ENCODE results near the gene PRMT3. TPM values are rescaled to one million over a fixed set of nuclear protein-coding genes. Genes with fewer than 3 reads are reported as not detected.
A peak's percentile ranks its signal among the peaks of the same experiment; 100 is the strongest.
"Not testable (repeated sequence)": the region's sequence is repeated elsewhere in the genome, so short reads cannot be mapped to it uniquely, and the experiment has no call there.

The PRMT3 gene
- total RNA-seq, 4 donors from 2014 or later = 8.2 to 14.9 (median 12.9) TPM

DNA sequence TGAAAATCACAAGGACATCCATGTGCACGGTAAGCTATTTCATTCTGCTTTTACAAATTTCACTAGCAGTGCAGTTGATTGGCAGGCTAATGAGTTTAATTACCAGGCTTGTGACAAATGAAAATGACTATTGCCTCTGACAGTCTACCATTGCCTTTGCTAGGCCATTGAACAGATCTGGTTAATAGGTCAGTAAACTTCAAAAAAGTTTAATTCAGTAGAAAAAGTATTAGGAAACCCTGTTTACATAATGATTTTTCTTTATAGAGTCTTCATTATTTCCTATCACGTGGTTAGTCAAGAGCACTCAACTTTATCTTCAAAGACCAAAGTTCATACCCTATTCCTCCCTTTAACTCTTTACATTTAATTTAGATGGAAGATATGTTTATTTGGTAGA lies 77.0 kb downstream of the PRMT3 start:
- DNase-seq (ENCODE audit: low spot score in 2 of 2) = no peak
- 86 to 87% methylated on average over 2 of the region's 2 CpGs for WGBS, 2 donors
- H3K4me3 ChIP-seq (ENCODE audit: low read depth, poor library complexity, severe bottlenecking) = no peak overlapping the region

GRCh38 chr11:20467487-20468185 lies 80.1 kb downstream of the PRMT3 start:
- H3K4me3 ChIP-seq (ENCODE audit: low read depth, poor library complexity, severe bottlenecking) = no peak overlapping the region
- TF ChIP-seq CTCF (IDR thresholded peaks at IDR 0.05) = no peak
- no peak for TF ChIP-seq POLR2A (IDR thresholded peaks at IDR 0.05)
- WGBS, 2 donors = 87% methylated on average over 6 of the region's 6 CpGs
- DNase-seq (ENCODE audit: low spot score in 2 of 2) = no peak
- intact Hi-C loops (cut with DNase I; ENCODE audit: low total_unique reads) = no loop called here

More for the DNA sequence above, 77.0 kb downstream of the PRMT3 start:
- intact Hi-C loops (cut with DNase I; ENCODE audit: low total_unique reads) = no loop called here
- TF ChIP-seq CTCF (IDR thresholded peaks at IDR 0.05) = no peak
- TF ChIP-seq POLR2A (IDR thresholded peaks at IDR 0.05) = no peak

DNA sequence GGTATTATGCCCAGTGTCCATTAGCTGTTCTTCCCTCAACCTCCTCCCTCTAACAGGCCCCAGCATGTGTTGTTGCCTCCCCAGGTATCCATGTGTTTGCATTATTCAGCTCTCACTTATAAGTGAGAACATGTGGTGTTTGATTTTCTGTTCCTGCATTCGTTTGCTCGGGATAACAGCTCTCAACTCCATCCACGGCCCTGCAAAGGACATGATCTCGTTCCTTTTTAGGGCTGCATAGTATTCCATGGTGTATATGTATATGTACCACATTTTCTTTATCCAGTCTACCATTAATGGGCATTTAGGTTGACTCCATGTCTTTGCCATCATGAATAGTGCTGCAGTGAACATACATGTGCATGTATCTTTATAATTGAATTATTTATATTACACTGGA lies 82.8 kb downstream of the PRMT3 start:
- 96% methylated on average over 4 of the region's 4 CpGs for WGBS, 2 donors
- no peak for TF ChIP-seq CTCF (IDR thresholded peaks at IDR 0.05)
- TF ChIP-seq POLR2A (IDR thresholded peaks at IDR 0.05) = no peak
- DNase-seq (ENCODE audit: low spot score in 2 of 2) = no peak
- intact Hi-C loops (cut with DNase I; ENCODE audit: low total_unique reads) = no loop called here
- H3K4me3 ChIP-seq (ENCODE audit: low read depth, poor library complexity, severe bottlenecking) = no peak overlapping the region

- H3K4me3 ChIP-seq (ENCODE audit: low read depth, poor library complexity, severe bottlenecking); intact Hi-C loops (cut with DNase I; ENCODE audit: low total_unique reads): not testable (repeated sequence)
Observed at GRCh38 chr11:20471929-20472328, 84.4 kb downstream of the PRMT3 start.

DNA sequence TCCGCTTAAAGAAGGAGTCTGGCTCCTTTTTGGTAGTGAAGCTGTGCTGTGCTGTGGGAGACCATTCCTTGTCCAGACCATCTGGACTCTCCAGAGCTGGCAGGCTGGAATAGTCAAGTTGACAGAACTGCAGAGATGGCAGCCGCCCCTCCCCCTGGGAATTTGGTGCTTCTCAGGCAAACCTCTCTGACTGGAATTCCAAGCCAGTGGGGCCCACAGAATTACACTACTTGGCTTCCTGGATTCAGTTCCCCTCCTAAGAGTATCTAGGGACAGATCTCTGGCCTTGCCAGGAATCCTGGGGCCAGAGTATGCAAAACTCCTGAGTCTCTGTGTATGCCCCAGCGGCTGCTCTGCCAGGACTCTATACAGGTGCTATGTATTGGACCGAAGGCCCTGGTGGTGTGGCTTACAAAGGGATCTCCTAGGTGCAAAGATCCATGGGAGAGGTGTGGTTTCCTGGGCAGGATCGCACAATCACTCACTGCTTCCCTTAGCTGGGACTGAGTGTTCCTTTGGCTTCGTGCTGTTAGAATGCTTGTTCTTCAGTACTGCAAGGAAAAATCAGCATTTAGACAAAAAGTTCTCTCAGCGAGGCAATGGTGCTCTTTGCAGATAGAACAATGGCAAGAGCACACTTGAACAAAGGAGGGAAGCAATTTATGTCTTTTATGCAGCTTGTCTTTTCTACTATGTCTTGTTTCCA lies 86.8 kb downstream of the PRMT3 start:
- TF ChIP-seq POLR2A (IDR thresholded peaks at IDR 0.05) = no peak
- TF ChIP-seq CTCF (IDR thresholded peaks at IDR 0.05) = no peak
- WGBS, 2 donors = 65 to 67% methylated on average over 7 of the region's 7 CpGs
- H3K4me3 ChIP-seq (ENCODE audit: low read depth, poor library complexity, severe bottlenecking) = no peak overlapping the region
- DNase-seq (ENCODE audit: low spot score in 2 of 2) = peak; percentile 17 to 77
- intact Hi-C loops (cut with DNase I; ENCODE audit: low total_unique reads) = no loop called here

More at GRCh38 chr11:20471929-20472328, 84.4 kb downstream of the PRMT3 start:
- DNase-seq (ENCODE audit: low spot score in 2 of 2) = not testable (repeated sequence)

DNA sequence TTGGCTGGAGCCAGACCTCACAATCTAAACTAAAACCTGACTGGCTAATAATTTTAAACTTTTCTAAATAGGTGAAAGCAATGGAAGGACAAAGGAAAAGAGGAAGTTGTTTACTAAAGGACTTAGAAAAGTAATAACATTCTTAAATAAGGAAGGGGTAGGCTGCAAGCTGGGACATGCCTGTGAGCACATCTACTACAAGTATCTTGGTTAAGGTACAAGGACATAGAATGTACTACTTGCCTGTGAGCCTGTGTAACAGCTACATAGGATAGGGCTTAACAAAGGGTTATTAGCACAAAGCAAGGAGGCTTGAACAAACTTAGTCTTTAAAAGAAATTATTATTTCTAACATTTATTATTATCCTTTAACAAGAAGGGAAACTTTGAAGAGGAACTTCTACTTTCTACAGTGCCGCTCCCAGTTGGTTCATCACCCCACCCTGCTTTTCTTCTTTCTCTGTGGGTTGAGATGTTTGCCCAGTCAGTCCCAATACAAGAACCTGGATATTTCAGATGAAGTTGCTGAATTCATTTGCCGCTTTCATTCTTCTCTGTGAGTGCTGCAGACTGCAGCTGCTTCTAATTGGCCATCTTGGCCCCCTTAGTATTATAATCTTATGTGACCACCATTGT lies 87.5 kb downstream of the PRMT3 start:
- TF ChIP-seq POLR2A (IDR thresholded peaks at IDR 0.05) (no peak), CTCF (IDR thresholded peaks at IDR 0.05) (no peak)
- H3K4me3 ChIP-seq (ENCODE audit: low read depth, poor library complexity, severe bottlenecking) = no peak overlapping the region
- DNase-seq (ENCODE audit: low spot score in 2 of 2) = no peak
- 84 to 88% methylated on average over 2 of the region's 2 CpGs for WGBS, 2 donors
- intact Hi-C loops (cut with DNase I; ENCODE audit: low total_unique reads) = no loop called here
